ENCODE measurements around the gene MLX.
"Not testable (repeated sequence)": the region's sequence is repeated elsewhere in the genome, so short reads cannot be mapped to it uniquely, and the experiment has no call there.

MLX gene

DNA sequence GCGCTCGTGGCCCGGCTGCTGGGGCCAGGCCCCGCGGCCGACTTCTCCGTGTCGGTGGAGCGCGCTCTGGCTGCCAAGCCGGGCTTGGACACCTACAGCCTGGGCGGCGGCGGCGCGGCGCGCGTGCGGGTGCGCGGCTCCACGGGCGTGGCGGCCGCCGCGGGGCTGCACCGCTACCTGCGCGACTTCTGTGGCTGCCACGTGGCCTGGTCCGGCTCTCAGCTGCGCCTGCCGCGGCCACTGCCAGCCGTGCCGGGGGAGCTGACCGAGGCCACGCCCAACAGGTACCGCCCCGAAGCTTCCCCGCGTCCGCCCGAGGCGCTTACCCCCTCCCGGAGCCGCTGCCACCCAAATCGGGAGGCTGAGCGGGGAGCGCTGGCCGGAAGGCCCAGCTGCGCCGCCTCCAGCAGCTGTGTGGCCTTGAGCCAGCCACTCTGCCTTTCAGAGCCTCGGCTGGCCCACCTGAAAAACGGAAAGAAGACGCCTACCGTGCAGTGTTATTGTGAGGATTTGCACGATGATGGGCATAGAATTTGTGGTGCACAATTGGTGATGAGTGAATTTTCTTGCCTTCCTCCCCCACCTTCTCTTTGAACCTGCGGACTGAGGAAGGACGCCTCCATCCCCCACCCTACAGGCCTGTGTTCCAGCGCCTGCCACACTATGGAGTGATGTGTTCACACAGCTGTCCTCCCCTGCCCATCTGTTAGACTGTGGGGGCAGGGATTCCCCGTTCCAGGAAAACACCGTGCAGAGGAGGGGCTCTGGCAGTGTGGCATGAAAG lies 30.3 kb upstream of the MLX start:
- no peak for FAIRE-seq

DNA sequence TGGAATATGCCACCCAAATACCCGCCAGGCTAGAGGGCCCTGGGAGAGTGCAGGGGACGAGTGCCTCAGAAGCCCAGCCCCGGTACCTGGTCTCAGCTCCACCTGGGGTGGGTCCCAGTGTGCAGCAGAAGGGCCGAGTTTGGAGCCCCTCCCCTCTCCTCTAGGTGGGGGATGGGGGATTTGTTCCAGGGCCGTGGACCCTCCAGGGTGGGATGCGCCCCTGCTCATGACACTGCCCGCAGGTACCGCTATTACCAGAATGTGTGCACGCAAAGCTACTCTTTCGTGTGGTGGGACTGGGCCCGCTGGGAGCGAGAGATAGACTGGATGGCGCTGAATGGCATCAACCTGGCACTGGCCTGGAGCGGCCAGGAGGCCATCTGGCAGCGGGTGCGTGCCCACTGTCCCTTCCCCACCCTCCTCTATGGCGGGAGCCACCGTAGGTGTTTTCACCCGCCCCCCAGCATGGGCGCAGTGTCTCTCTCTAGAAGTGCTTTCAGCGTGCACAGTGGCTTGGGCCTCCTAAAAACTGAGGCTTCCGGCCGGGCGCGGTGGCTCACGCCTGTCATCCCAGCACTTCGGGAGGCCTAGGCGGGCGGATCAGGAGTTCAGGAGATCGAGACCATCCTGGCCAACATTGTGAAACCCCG lies 29.6 kb upstream of the MLX start:
- FAIRE-seq: no peak

DNA sequence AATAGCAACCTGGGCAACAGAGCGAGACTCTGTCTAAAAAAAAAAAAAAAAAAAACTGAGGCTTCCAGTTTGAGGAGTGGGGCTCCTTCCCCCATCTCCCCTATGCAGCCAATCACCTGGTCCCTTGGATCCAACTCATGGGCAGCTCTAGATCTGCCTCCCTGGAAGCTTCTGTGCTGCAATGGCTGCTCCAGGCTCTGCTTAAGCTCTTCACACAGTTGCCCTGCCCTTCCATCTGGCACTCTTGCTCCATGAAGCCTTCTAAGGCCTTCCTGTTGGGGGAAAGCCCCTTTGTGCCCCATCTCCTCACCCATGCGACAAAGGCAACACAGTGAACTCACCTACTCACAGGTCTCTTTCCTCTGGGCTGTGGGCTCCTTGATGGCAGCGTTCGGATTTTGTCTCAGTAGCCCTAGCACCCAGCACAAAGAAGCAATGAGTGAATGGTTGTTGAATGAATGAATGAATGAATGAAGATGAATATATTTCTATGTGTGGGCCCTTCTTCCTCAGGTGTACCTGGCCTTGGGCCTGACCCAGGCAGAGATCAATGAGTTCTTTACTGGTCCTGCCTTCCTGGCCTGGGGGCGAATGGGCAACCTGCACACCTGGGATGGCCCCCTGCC lies 29.0 kb upstream of the MLX start:
- FAIRE-seq: no peak

DNA sequence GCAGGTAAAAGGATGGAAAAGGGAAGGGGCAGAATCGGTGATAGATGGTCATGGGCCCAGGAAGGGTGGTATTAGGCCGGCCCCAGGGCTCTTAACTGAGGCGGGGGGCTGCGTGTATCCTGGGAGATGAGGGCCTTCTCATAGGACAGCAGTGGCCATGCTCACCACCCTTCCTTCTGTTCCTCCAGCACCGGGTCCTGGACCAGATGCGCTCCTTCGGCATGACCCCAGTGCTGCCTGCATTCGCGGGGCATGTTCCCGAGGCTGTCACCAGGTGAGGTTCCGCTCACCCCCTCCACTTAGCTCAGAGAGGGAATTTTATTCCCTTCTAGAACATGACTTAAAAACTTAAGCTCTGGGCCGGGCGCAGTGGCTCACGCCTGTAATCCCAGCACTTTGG lies 28.4 kb upstream of the MLX start:
- no peak for FAIRE-seq

DNA sequence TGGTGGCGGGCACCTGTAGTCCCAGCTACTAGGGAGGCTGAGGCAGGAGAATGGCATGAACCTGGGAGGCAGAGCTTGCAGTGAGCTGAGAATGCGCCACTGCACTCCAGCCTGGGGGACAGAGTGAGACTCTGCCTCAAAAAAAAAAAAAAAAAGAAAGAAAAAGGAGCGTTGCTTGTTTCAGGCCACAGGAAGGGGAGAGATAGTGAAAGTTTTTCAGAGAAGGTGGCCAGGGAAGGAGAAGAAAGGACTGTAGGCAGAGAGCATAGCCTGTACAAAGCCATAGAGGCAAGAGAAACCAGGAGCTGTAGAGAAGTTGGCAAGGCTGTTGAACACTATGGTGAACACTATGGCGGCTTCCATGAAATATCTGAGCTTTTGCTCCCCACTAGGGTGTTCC lies 26.3 kb upstream of the MLX start:
- not testable (repeated sequence) for FAIRE-seq

DNA sequence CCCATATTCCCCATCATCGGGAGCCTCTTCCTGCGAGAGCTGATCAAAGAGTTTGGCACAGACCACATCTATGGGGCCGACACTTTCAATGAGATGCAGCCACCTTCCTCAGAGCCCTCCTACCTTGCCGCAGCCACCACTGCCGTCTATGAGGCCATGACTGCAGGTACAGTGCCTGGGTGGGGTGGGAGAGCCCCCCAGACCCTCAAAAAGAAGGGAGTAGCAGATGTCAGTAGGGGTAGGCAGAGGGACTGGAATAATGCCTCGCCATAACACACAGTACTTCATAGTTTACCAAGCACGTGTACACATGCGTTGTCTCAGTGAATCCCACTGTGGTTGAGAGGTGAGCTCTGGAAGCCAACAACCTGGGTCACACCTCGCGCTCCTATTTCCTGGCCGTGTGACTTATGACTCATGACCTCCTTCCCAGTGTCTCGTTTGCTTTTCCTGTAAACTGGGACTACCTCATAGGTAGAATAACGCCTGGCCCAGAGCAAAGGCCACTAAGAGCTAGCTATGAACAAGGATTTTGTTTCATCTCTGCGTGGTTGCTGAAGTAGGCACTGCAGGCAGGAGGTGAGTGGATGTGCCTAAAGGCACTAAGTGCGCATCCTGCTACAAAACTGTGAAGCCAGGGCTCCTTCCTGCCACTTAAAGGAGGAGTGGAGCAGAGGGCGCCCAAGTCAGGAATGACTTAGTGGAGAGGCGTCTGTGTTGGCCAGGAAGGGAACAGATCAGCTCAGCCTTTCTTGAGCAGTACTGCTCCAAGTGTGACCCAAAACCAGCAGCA lies 25.7 kb upstream of the MLX start:
- no peak for FAIRE-seq

DNA sequence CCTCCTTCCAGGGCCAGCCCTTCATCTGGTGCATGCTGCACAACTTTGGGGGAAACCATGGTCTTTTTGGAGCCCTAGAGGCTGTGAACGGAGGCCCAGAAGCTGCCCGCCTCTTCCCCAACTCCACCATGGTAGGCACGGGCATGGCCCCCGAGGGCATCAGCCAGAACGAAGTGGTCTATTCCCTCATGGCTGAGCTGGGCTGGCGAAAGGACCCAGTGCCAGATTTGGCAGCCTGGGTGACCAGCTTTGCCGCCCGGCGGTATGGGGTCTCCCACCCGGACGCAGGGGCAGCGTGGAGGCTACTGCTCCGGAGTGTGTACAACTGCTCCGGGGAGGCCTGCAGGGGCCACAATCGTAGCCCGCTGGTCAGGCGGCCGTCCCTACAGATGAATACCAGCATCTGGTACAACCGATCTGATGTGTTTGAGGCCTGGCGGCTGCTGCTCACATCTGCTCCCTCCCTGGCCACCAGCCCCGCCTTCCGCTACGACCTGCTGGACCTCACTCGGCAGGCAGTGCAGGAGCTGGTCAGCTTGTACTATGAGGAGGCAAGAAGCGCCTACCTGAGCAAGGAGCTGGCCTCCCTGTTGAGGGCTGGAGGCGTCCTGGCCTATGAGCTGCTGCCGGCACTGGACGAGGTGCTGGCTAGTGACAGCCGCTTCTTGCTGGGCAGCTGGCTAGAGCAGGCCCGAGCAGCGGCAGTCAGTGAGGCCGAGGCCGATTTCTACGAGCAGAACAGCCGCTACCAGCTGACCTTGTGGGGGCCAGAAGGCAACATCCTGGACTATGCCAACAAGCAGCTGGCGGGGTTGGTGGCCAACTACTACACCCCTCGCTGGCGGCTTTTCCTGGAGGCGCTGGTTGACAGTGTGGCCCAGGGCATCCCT lies 23.5 kb upstream of the MLX start:
- no peak for FAIRE-seq

DNA sequence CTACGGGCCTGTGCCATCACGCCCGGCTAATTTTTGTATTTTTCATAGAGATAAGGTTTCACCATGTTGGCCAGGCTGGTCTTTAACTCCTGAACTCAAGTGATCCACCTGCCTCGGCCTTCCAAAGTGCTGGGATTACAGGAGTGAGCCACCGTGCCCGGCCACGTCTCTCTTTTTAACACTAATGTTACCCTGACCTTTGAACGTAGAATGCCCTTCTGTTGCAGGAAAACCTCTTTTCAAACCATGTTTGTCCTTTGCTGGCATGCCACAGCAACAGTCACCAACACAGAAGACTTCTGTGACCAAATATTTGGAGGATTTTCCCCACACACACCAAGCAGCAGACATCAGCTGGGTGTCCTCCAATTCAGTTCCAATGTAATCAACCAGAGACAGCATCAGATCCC lies 22.0 kb upstream of the MLX start:
- FAIRE-seq: no peak

DNA sequence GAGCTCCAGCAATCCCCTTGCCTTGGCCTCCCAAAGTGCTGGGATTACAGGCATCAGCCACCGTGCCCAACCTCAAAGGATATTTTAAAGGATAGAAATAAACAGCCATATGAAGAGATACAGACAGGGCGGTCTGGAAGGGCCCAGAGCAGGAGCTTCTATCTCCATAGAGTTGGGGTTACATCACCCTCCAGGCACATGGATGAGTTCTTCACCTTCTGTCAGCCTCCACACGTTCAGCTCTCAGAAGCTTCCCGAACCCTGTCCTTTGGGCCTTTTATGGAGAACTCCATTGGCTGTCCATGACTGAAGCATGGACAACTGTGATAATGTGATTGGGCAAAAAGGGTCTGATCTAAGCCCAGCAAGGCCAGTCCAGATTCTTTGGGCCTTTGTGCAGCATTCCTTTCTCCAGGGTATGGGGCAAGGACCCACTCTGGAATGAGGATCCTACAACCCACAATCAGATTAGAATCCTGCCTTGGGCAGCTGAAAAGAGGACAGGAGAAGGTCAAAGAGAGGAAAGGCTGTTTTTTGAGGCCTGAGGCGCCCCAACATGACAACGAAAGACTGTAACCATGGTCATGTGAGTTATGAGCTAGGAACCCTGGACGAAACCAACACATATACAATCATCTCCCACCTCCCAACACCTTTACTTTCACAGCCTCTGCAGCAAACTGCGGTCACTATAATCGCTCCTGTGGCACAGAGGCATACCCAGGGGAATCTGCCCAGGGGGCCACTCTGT lies 21.0 kb upstream of the MLX start:
- not testable (repeated sequence) for FAIRE-seq

DNA sequence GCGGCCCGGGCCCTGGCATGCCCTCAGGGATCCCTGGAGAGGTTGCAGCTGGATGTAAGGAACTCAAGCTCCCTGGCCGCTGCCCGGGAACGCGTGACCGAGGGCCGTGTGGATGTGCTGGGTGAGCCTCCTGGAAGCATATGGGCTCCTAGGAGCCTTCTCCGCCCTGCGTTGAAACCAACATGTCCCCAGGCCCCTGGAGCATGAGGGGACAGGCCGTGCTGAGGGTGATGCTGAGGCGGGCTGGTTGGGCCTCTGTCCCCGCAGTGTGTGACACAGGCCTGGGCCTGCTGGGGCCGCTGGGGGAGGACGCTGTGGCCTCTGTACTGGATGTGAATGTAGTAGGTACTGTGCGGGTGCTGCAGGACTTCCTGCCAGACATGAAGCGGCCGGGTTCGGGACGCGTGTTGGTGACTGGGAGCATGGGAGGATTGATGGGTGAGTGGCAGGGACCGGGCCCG lies 19.9 kb upstream of the MLX start:
- FAIRE-seq: no peak

DNA sequence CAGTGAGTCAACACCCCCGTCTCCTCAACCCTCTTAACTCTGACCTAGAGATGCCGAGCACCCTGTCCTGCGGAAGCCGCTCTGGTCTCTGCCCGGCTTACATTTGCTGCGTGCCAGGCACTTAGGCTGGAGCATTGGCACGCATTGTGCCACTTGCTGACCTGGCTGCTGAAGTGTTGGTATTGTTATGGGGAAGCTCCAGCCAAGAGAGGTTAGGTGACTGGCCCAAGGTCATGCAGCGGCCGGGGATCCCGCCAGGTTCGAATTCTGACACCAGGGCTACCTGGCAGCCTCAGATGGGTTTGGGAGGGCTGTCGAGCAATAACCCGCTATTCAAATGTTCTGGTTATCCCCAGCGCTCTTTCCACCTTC lies 19.2 kb upstream of the MLX start:
- FAIRE-seq: no peak

DNA sequence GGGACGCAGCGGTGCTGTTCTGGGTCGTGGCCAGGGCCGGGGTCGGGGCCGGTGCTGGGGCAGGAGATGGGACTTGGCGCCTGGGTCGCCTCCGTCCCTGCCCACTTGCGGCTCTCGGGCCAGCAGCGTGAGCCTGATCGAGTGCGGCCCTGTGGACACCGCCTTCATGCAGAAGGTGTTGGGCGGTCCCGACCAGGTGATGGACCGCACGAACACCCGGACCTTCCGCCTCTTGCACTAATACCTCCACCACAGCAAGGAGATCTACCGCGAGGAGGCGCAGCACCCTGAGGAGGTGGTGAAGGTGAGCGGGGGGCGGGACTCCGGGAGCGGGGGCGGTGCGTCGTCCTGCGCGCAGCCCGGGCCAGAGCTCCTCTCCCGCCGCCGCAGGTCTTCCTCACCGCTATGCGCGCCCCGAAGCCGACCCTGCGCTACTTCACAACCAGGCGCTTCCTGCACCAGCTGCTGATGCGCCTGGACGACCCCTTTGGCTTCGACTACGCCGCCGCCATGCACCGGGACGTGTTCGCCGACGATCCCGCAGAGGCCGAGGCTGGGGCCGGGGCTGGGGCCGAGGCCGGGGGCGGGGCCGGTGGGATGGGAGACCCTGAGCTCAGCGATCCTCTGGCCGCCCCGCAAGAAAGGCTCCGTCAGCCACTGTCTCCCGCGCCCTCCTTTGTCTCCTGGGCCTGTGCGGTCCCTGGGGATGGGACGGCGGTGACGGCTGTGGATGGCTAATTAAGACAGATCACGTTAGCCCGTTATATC lies 18.6 kb upstream of the MLX start:
- FAIRE-seq: no peak

DNA sequence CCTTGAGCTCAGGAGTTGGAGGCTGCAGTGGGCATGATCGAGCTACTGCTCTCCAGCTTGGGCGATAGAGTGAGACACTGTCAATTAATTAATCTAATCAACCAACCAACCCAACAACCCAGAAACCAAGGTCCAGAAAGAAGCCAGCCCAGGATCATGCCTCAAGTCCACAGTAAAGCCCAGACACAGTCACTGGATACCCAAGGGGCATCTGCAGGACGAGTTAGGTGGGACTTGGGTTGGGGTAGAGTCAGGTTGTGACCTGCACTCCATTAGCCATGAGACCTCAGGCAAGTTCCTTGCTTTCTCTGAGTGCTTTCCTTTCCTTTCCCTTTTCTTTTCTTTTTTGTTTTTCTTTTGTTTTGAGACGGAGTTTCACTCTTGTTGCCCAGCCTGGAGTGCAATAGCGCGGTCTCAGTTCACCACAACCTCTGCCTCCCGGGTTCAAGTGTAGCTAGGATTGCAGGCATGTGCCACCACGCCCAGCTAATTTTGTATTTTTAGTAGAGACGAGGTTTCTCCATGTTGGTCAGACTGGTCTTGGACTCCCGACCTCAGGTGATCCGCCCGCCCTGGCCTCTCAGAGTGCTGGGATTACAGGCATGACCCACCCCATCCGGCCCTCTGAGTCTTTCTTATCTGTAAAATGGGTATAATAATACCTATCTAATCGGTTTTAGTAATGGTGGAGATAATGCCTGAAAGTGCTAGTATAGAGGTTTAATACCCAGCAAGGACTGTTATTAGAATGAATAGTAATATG lies 17.7 kb upstream of the MLX start:
- FAIRE-seq: no peak

DNA sequence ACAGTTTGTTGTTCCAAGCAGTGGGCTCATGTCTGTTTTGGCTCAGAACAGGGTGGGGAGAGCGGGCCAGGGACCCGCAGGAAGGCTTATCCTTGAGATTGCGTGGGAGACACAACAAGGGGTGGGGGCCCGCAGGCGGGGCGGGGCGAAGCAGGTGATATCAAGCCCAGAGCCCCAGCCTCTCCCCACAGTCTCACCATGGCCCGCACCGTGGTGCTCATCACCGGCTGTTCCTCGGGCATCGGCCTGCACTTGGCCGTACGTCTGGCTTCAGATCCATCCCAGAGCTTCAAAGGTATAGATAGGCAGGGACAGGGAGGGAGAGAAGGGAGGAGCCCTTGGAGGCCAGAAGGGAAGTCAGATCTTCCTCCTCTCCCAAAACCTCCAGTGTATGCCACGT lies 14.2 kb upstream of the MLX start, which contains the start of gene HSD17B1:
HSD17B1 (plus strand) TSS at position 188 of the 400 bp plus-strand sequence; CDS start at position 199, 11 bp downstream.
- not testable (repeated sequence) for FAIRE-seq

DNA sequence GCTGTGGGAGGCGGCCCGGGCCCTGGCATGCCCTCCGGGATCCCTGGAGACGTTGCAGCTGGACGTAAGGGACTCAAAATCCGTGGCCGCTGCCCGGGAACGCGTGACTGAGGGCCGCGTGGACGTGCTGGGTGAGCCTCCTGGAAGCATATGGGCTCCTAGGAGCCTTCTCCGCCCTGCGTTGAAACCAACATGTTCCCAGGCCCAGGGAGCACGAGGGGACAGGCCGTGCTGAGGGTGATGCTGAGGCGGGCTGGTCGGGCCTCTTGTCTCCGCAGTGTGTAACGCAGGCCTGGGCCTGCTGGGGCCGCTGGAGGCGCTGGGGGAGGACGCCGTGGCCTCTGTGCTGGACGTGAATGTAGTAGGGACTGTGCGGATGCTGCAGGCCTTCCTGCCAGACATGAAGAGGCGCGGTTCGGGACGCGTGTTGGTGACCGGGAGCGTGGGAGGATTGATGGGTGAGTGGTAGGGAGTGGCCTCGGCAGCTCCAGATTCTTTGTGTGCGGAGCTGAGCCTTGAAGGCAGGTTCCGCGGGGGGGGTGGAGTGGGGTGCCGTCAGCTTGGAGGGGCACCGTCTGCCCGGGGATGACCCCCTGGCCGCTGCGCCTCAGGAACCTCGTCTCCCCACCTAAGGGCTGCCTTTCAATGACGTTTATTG lies 13.6 kb upstream of the MLX start:
- no peak for FAIRE-seq

DNA sequence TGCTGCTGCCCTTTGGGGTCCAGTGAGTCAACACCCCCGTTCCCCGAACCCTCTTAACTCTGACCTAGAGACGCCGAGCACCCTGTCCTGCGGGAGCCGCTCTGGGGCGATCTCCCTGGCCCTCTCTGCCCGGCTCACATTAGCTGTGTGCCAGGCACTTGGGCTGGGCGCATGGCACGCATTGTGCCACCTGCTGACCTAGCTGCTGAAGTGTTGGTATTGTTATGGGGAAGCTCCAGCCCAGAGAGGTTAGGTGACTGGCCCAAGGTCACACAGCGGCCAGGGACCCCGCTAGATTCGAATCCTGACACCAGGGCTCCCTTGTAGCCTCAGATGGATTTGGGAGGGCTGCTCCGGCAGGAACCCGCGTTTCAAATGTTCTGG lies 13.0 kb upstream of the MLX start:
- no peak for FAIRE-seq

DNA sequence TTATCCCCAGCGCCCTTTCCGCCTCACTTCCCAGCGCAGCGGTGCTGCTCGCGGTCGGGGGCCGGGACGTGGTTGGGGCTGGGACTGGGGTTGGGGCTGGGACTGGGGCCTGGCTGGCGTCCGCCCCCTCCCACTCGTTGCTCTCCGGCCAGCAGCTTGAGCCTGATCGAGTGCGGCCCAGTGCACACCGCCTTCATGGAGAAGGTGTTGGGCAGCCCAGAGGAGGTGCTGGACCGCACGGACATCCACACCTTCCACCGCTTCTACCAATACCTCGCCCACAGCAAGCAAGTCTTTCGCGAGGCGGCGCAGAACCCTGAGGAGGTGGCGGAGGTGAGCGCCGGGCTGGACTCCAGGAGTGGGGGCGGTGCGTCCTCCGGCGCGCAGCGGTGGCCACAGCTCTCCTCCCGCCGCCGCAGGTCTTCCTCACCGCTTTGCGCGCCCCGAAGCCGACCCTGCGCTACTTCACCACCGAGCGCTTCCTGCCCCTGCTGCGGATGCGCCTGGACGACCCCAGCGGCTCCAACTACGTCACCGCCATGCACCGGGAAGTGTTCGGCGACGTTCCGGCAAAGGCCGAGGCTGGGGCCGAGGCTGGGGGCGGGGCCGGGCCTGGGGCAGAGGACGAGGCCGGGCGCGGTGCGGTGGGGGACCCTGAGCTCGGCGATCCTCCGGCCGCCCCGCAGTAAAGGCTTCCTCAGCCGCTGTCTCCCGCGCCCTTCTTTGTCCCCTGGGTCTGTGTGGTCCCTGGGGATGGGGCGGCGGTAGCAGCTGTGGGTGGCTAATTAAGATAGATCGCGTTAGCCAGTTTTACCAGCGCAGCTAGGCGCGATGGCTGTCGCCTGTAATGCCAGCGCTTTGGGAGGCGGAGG lies 12.4 kb upstream of the MLX start:
- FAIRE-seq: no peak

DNA sequence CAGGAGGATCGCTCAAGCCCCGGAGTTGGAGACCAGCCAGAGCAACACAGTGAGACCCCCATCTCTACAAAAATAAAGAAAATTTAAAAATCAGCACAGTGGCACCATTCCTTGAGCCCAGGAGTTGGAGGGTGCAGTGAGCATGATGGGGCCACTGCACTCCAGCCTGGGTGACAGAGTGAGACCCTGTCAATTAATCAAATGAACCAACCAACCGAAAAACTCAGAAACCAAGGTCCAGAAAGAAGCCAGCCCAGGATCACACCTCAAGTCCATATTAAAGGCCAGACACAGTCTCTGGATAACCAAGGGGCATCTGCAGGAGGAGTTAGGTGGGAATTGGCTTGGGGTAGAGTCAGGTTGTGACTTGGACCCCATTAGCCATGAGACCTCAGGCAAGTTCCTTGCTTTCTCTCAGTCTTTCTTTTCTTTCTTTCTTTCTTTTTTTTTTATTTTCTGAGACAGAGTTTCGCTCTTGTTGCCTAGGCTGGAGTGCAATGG lies 11.7 kb upstream of the MLX start:
- no peak for FAIRE-seq

Data from islet of Langerhans (tissue), 1 donor.